ENCODE data around the gene ALOXE3.
"Not testable (repeated sequence)": the region's sequence is repeated elsewhere in the genome, so short reads cannot be mapped to it uniquely, and the experiment has no call there.

DNA sequence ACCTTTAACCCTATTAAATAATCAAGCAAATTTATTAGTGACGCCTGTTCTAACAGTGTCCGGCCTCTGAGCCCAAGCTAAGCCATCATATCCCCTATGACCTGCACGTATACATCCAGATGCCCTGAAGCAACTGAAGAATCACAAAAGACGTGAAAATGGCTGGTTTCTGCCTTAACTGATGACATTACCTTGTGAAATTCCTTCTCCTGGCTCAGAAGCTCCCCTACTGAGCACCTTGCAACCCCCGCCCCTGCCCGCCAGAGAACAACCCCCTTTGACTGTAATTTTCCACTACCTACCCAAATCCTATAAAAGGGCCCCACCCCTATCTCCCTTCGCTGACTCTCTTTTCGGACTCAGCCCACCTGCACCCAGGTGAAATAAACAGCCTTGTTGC, 56.5 kb downstream of the ALOXE3 start:
- not testable (repeated sequence) for TF ChIP-seq JUND (IDR thresholded peaks at IDR 0.05); SP1 (IDR thresholded peaks at IDR 0.05); FOXA2 (IDR thresholded peaks at IDR 0.05); TAF1 (conservative IDR thresholded peaks at IDR 0.05); YY1 (IDR thresholded peaks at IDR 0.05); HNF4G (IDR thresholded peaks at IDR 0.05)
- TF ChIP-seq, protein P1, sequence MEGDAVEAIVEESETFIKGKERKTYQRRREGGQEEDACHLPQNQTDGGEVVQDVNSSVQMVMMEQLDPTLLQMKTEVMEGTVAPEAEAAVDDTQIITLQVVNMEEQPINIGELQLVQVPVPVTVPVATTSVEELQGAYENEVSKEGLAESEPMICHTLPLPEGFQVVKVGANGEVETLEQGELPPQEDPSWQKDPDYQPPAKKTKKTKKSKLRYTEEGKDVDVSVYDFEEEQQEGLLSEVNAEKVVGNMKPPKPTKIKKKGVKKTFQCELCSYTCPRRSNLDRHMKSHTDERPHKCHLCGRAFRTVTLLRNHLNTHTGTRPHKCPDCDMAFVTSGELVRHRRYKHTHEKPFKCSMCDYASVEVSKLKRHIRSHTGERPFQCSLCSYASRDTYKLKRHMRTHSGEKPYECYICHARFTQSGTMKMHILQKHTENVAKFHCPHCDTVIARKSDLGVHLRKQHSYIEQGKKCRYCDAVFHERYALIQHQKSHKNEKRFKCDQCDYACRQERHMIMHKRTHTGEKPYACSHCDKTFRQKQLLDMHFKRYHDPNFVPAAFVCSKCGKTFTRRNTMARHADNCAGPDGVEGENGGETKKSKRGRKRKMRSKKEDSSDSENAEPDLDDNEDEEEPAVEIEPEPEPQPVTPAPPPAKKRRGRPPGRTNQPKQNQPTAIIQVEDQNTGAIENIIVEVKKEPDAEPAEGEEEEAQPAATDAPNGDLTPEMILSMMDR (IDR thresholded peaks at IDR 0.05; ENCODE audit: low read depth, low read length, missing input control): not testable (repeated sequence)
- TF ChIP-seq, protein P2, sequence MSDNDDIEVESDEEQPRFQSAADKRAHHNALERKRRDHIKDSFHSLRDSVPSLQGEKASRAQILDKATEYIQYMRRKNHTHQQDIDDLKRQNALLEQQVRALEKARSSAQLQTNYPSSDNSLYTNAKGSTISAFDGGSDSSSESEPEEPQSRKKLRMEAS (IDR thresholded peaks at IDR 0.05): not testable (repeated sequence)
- TF ChIP-seq, protein P3, sequence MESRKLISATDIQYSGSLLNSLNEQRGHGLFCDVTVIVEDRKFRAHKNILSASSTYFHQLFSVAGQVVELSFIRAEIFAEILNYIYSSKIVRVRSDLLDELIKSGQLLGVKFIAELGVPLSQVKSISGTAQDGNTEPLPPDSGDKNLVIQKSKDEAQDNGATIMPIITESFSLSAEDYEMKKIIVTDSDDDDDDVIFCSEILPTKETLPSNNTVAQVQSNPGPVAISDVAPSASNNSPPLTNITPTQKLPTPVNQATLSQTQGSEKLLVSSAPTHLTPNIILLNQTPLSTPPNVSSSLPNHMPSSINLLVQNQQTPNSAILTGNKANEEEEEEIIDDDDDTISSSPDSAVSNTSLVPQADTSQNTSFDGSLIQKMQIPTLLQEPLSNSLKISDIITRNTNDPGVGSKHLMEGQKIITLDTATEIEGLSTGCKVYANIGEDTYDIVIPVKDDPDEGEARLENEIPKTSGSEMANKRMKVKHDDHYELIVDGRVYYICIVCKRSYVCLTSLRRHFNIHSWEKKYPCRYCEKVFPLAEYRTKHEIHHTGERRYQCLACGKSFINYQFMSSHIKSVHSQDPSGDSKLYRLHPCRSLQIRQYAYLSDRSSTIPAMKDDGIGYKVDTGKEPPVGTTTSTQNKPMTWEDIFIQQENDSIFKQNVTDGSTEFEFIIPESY (IDR thresholded peaks at IDR 0.05): not testable (repeated sequence)
- TF ChIP-seq, protein P4, sequence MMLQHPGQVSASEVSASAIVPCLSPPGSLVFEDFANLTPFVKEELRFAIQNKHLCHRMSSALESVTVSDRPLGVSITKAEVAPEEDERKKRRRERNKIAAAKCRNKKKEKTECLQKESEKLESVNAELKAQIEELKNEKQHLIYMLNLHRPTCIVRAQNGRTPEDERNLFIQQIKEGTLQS (IDR thresholded peaks at IDR 0.05): not testable (repeated sequence)

Measured in liver (tissue), 3 donors.